ENCODE results near the gene OXLD1.

- TF ChIP-seq ELF4 (IDR thresholded peaks at IDR 0.05) (no peak), TARDBP (IDR thresholded peaks at IDR 0.05) (no peak), LEF1 (IDR thresholded peaks at IDR 0.05; ENCODE audit: borderline replicate concordance) (no peak), FOXM1 (IDR thresholded peaks at IDR 0.05; ENCODE audit: borderline replicate concordance) (no peak), SUZ12 (IDR thresholded peaks at IDR 0.05) (no peak), L3MBTL2 (conservative IDR thresholded peaks at IDR 0.05) (no peak), ARNT (IDR thresholded peaks at IDR 0.05) (no peak), CTBP1 (IDR thresholded peaks at IDR 0.05; ENCODE audit: borderline replicate concordance) (no peak), BHLHE40 (IDR thresholded peaks at IDR 0.05; ENCODE audit: borderline replicate concordance) (no peak)
These were observed 34.2 kb upstream of the OXLD1 start for GRCh38 chr17:81700353-81701287.

All from HEK293T (cell line).